Measurements from ENCODE around the gene OR1F1.
"Not testable (repeated sequence)": the region's sequence is repeated elsewhere in the genome, so short reads cannot be mapped to it uniquely, and the experiment has no call there.

- TF ChIP-seq CTCF (conservative IDR thresholded peaks at IDR 0.05 in 1 of 2, IDR thresholded peaks at IDR 0.05 in 1 of 2; ENCODE audit: extremely low read depth in 1 of 2, insufficient read depth in 1 of 2, low read depth in 1 of 2, low read length in 2 of 2); EZH2 (IDR thresholded peaks at IDR 0.05; ENCODE audit: borderline replicate concordance, low read length): not testable (repeated sequence)
Observed at GRCh38 chr16:3197694-3198333, 9.8 kb downstream of the OR1F1 start.
